Suprapubic skin (tissue), 4 donors: ENCODE measurements around the gene HCFC1.

Source experiments
- POLR2A ChIP-seq, 2 donors: fragments of 450-650 bp; IDR thresholded peaks; one replicate each; pipeline ENCODE4 v1.6.1; 2017; ENCODE audit warnings: antibody characterized with exemption in 2 of 2, mild to moderate bottlenecking in 2 of 2, moderate library complexity in 2 of 2
- POLR2AphosphoS5 ChIP-seq, 3 donors: sonication (generic); formaldehyde crosslinking; IDR thresholded peaks; one replicate each; pipeline ENCODE4 v1.6.1; 2017; ENCODE audit warnings: antibody characterized with exemption in 3 of 3
- TF ChIP-seq, protein P1 (sequence below), 2 donors: fragments of 200-600 bp in 1 of 2; fragments of 450-650 bp in 1 of 2; sonication (generic) in 1 of 2; IDR thresholded peaks; one replicate each; pipeline ENCODE4 v1.5.1; 2016 to 2019; ENCODE audit warnings: antibody characterized with exemption in 2 of 2, mild to moderate bottlenecking in 1 of 2, moderate library complexity in 1 of 2

DNA sequence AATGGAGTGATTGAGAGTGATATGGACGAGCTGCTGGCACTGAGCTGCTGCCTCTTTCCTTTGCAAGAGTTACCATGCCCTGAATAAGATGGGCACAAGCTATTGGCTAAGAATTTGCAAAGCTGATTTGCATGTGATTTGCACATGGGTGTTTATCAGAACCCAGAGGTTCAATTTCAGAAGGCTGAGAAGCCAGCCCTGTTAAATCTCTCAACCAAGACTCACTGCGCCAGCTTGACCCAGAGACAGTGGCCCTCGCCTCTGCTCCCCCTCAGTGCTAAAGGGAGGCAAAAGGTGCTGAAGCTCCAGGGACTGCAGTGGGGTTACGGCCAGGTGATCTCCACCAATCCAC lies 46.3 kb downstream of the HCFC1 start:
- TF ChIP-seq, protein P1, sequence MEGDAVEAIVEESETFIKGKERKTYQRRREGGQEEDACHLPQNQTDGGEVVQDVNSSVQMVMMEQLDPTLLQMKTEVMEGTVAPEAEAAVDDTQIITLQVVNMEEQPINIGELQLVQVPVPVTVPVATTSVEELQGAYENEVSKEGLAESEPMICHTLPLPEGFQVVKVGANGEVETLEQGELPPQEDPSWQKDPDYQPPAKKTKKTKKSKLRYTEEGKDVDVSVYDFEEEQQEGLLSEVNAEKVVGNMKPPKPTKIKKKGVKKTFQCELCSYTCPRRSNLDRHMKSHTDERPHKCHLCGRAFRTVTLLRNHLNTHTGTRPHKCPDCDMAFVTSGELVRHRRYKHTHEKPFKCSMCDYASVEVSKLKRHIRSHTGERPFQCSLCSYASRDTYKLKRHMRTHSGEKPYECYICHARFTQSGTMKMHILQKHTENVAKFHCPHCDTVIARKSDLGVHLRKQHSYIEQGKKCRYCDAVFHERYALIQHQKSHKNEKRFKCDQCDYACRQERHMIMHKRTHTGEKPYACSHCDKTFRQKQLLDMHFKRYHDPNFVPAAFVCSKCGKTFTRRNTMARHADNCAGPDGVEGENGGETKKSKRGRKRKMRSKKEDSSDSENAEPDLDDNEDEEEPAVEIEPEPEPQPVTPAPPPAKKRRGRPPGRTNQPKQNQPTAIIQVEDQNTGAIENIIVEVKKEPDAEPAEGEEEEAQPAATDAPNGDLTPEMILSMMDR (IDR thresholded peaks at IDR 0.05) = no peak
- TF ChIP-seq POLR2AphosphoS5 (IDR thresholded peaks at IDR 0.05) = no peak
- TF ChIP-seq POLR2A (IDR thresholded peaks at IDR 0.05) = no peak
